Prostate gland (tissue), 2 donors: ENCODE results near the gene MUC6. TPM values are rescaled to one million over a fixed set of nuclear protein-coding genes. Genes with fewer than 3 reads are reported as not detected.
A peak's percentile ranks its signal among the peaks of the same experiment; 100 is the strongest.

Experiments
- DNase-seq: peaks from one replicate; pipeline ENCODE4 v3.0.0-alpha.2; 2019; ENCODE audit warnings: low spot score
- H3K27ac ChIP-seq, 2 donors: fragments of 200-600 bp; sonication (generic); 2 replicates each; pipeline ENCODE4 v1.5.1; 2017 to 2019
- H3K27me3 ChIP-seq: fragments of 200-600 bp; sonication (generic); replicated peaks from 2 replicates; pipeline ENCODE4 v1.5.1; 2019; ENCODE audit not compliant: insufficient read depth
- H3K36me3 ChIP-seq, 2 donors: fragments of 200-600 bp; sonication (generic); 1 replicate in 1 of 2; 2 replicates in 1 of 2; pipeline versions ENCODE4 v1.5.1 to v1.8.1; 2017 to 2019
- H3K4me1 ChIP-seq: fragments of 200-600 bp; sonication (generic); replicated peaks from 2 replicates; pipeline ENCODE4 v1.5.1; 2019
- H3K4me3 ChIP-seq, 2 donors: fragments of 200-600 bp; sonication (generic); 2 replicates each; pipeline ENCODE4 v1.5.1; 2017 to 2019
- H3K9me3 ChIP-seq: fragments of 200-600 bp; sonication (generic); 2 replicates; pipeline ENCODE4 v1.5.1; 2017
- CTCF ChIP-seq, 4 experiments: fragments of 200-600 bp in 2 of 4; fragments of 450-650 bp in 2 of 4; sonication (generic) in 2 of 4; IDR thresholded peaks; 1 replicate in 3 of 4; 2 replicates in 1 of 4; pipeline ENCODE4 v1.5.1; 2016 to 2019; ENCODE audit warnings: antibody characterized with exemption in 4 of 4, mild to moderate bottlenecking in 2 of 4, moderate library complexity in 2 of 4
- POLR2A ChIP-seq: fragments of 450-650 bp; IDR thresholded peaks from one replicate; pipeline ENCODE4 v1.6.1; 2016; ENCODE audit warnings: antibody characterized with exemption, mild to moderate bottlenecking
- POLR2AphosphoS5 ChIP-seq: sonication (generic); formaldehyde crosslinking; IDR thresholded peaks from one replicate; pipeline ENCODE4 v1.6.1; 2017; ENCODE audit warnings: antibody characterized with exemption
- WGBS: methylation state at CpG from one replicate; pipeline ENCODE4 v1.1.5; 2018; 5-methylcytosine and 5-hydroxymethylcytosine counted together
- intact Hi-C: fragments of 100-400 bp; cut with DNase I; formaldehyde crosslinking; loops from one replicate; pipeline ENCODE4 v1.14.2; 2022
- total RNA-seq, 2 donors: library from RNA; depleted of rRNA; stranded (reverse); fragments of >200 nt; gene quantifications; one replicate each; pipeline ENCODE4 v1.1.0, GENCODE V29; 2016

The MUC6 gene
- total RNA-seq, 2 donors from 2014 or later, result 0.74 to 2.3 TPM

DNA sequence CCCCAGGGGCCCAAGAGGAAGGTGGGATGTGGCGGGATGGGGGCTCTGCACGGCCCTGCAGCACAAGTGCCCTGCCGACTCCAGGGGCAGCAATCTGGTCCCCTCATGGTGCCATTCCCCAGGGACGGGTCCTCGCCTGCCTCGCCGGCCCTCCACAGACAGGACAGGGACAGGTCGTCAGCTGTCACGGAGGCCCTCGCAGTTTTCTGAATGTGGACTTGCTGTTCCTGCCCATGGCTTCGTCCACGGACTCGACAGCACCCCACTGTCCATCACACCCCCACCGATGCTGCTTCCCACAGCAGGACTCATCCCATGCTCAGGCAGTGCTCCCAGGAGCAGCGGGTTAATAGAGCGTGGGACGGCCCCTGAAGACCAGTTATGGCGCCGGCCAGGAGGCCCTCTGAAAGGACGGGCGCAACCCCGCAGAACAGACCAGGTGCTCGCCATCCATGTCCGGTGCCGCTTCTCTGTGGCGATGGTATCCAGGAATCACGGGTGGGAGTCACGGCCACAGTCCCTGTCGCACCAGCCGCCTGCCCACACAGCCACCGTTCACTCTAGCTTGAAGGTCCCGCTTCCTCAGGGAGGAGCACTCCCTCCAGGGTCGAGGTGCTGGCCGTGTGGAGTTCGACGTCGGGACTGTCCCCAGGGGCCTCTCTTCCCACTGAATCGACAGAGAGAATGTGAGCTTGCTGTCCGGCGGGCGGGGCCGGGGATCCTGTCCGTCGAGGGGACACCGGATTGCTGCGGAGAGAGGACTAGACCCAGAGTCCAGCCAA, 19.7 kb upstream of the MUC6 start:
- H3K4me3 ChIP-seq, result no peak overlapping the region

GRCh38 chr11:1055109-1055703, 18.7 kb upstream of the MUC6 start:
- WGBS, result 92% methylated on average over 17 of the region's 17 CpGs
- H3K4me3 ChIP-seq, result no peak overlapping the region
- TF ChIP-seq POLR2A (no peak), POLR2AphosphoS5 (no peak), CTCF (IDR thresholded peaks at IDR 0.05) (no peak)
- H3K27me3 ChIP-seq, result no peaks in the 10 kb centered on the region
- intact Hi-C loops, result no loop called here
- no peaks in the 10 kb centered on the region for H3K36me3 ChIP-seq
- H3K9me3 ChIP-seq, result no peaks in the 10 kb centered on the region
- DNase-seq, result no peak
- peaks cover 23% of the 10 kb centered on the region for H3K4me1 ChIP-seq
- peak overlapping the region; percentile 66 to 74 for H3K27ac ChIP-seq

More for the DNA sequence above, 19.7 kb upstream of the MUC6 start:
- peaks cover 19% of the 10 kb centered on the region for H3K4me1 ChIP-seq
- intact Hi-C loops, result no loop called here
- no peaks in the 10 kb centered on the region for H3K9me3 ChIP-seq
- 87% methylated on average over 36 of the region's 46 CpGs for WGBS
- H3K27ac ChIP-seq, result no peak overlapping the region
- TF ChIP-seq CTCF (IDR thresholded peaks at IDR 0.05) (no peak), POLR2A (no peak)
- no peaks in the 10 kb centered on the region for H3K27me3 ChIP-seq
- no peak for DNase-seq
- no peaks in the 10 kb centered on the region for H3K36me3 ChIP-seq

GRCh38 chr11:1054143-1055108, 17.9 kb upstream of the MUC6 start:
- DNase-seq, result peak; percentile 81
- WGBS, result 47% methylated on average over 21 of the region's 25 CpGs
- H3K27me3 ChIP-seq, result no peaks in the 10 kb centered on the region
- peaks cover 23% of the 10 kb centered on the region for H3K4me1 ChIP-seq
- no peaks in the 10 kb centered on the region for H3K9me3 ChIP-seq
- TF ChIP-seq POLR2A (no peak), CTCF (IDR thresholded peaks at IDR 0.05) (peak in 1 of 4 experiments; percentile 47), POLR2AphosphoS5 (peak; percentile 76)
- intact Hi-C loops, result loop anchor here (5.0 kb wide), 1 partner anchor 157 kb away; no protein-coding TSS in a partner anchor
- peak overlapping the region; percentile 66 to 74 for H3K27ac ChIP-seq
- H3K36me3 ChIP-seq, result no peaks in the 10 kb centered on the region
- peak overlapping the region in 1 of 2 donors; percentile 10 for H3K4me3 ChIP-seq

- no peak for TF ChIP-seq POLR2AphosphoS5
- TF ChIP-seq CTCF (IDR thresholded peaks at IDR 0.05), result no peak
- no peak for TF ChIP-seq POLR2A
- DNase-seq, result no peak
- H3K9me3 ChIP-seq, result no peaks in the 10 kb centered on the region
- WGBS, result 70% methylated on average over 25 of the region's 25 CpGs
- peaks cover 23% of the 10 kb centered on the region for H3K4me1 ChIP-seq
- peak overlapping the region; percentile 66 to 74 for H3K27ac ChIP-seq
- no peaks in the 10 kb centered on the region for H3K36me3 ChIP-seq
- H3K27me3 ChIP-seq, result no peaks in the 10 kb centered on the region
- intact Hi-C loops, result loop anchor here (5.0 kb wide), 1 partner anchor 156 kb away; no protein-coding TSS in a partner anchor
- no peak overlapping the region for H3K4me3 ChIP-seq
Measured at GRCh38 chr11:1053121-1053901, 16.8 kb upstream of the MUC6 start.
